Hepatocyte (in vitro differentiated cells): ENCODE data around the gene FAM78A.

Experiments used
- CTCF ChIP-seq: fragments of 200-600 bp; sonication (generic); IDR thresholded peaks from 2 replicates; pipeline ENCODE4 v1.5.1; 2016; ENCODE audit warnings: antibody characterized with exemption, mild to moderate bottlenecking; ENCODE audit not compliant: poor library complexity
- EZH2 ChIP-seq: fragments of 200-600 bp; sonication (generic); IDR thresholded peaks from 2 replicates; pipeline ENCODE4 v1.6.1; 2016; ENCODE audit warnings: antibody characterized with exemption, mild to moderate bottlenecking, borderline replicate concordance

- TF ChIP-seq EZH2 (no peak), CTCF (no peak)
Measured at GRCh38 chr9:131323629-131324028, 47.3 kb upstream of the FAM78A start.
